Fibroblast of lung (primary cell): ENCODE measurements around the gene TRIM14.

ENCODE experiments used
- EZH2 ChIP-seq: IDR thresholded peaks from 2 replicates; pipeline ENCODE4 v1.5.1; 2012; ENCODE audit warnings: low read length, control low read depth, mild to moderate bottlenecking; ENCODE audit errors: missing control alignments
- TF ChIP-seq, protein P1 (sequence below), 2 donors: IDR thresholded peaks in 1 of 2; conservative IDR thresholded peaks in 1 of 2; 1 replicate in 1 of 2; 2 replicates in 1 of 2; pipeline ENCODE4 v1.5.1; 2011 to 2012; ENCODE audit warnings: low read length in 2 of 2, control low read depth in 1 of 2, inconsistent platforms in 1 of 2, low read depth in 1 of 2, mild to moderate bottlenecking in 1 of 2

DNA sequence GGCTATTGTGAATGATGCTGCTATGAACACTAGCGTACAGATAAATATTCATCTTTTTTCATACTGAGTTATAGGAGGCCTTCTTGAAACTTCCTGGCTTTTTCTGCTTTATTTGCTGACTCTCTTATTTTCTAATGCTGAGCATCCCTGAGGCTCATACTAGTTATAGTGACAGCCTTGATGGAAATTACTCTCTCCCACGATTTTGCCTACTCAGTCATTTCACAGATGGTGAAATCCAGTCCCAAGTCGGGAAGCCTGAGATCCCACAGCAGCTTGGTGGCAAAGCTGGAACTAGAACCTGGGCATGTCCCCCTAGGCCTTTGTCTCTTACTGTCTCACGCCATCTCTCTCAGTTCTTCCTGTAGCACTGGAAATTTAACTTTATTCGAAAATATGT, 40.1 kb downstream of the TRIM14 start:
- TF ChIP-seq, protein P1, sequence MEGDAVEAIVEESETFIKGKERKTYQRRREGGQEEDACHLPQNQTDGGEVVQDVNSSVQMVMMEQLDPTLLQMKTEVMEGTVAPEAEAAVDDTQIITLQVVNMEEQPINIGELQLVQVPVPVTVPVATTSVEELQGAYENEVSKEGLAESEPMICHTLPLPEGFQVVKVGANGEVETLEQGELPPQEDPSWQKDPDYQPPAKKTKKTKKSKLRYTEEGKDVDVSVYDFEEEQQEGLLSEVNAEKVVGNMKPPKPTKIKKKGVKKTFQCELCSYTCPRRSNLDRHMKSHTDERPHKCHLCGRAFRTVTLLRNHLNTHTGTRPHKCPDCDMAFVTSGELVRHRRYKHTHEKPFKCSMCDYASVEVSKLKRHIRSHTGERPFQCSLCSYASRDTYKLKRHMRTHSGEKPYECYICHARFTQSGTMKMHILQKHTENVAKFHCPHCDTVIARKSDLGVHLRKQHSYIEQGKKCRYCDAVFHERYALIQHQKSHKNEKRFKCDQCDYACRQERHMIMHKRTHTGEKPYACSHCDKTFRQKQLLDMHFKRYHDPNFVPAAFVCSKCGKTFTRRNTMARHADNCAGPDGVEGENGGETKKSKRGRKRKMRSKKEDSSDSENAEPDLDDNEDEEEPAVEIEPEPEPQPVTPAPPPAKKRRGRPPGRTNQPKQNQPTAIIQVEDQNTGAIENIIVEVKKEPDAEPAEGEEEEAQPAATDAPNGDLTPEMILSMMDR (conservative IDR thresholded peaks at IDR 0.05 in 1 of 2, IDR thresholded peaks at IDR 0.05 in 1 of 2; ENCODE audit: low read depth in 1 of 2, low read length in 2 of 2) = no peak
- TF ChIP-seq EZH2 = no peak
